ENCODE results near the gene MALT1.

DNA sequence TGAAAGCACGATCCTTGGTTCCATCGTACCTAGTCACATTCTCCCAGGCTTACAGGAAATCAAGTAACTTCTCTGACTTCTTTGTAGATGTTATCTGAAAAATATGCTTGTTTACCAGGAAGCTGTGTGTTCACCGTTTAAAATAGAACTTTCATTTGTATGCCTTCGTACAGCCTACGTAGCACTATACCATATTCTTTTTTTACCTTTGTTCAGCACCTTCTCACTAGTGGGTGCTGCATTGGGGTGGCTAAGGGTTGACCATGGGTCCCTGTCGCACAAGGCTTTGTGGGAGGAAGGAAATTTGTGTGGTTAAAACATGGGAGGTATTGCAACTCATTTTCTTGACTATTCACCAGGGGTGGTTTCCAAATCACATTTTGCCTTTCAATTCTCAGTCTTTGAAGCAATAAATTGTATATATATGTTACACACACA lies 16.6 kb downstream of the MALT1 start:
- TF ChIP-seq, protein P1, sequence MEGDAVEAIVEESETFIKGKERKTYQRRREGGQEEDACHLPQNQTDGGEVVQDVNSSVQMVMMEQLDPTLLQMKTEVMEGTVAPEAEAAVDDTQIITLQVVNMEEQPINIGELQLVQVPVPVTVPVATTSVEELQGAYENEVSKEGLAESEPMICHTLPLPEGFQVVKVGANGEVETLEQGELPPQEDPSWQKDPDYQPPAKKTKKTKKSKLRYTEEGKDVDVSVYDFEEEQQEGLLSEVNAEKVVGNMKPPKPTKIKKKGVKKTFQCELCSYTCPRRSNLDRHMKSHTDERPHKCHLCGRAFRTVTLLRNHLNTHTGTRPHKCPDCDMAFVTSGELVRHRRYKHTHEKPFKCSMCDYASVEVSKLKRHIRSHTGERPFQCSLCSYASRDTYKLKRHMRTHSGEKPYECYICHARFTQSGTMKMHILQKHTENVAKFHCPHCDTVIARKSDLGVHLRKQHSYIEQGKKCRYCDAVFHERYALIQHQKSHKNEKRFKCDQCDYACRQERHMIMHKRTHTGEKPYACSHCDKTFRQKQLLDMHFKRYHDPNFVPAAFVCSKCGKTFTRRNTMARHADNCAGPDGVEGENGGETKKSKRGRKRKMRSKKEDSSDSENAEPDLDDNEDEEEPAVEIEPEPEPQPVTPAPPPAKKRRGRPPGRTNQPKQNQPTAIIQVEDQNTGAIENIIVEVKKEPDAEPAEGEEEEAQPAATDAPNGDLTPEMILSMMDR (conservative IDR thresholded peaks at IDR 0.05; ENCODE audit: low read depth in 2 of 2): no peak
- no peak for TF ChIP-seq POLR2AphosphoS5 (IDR thresholded peaks at IDR 0.05; ENCODE audit: low read depth)
- no peak for TF ChIP-seq REST (IDR thresholded peaks at IDR 0.05; ENCODE audit: unreplicated experiment)
- TF ChIP-seq EZH2 (IDR thresholded peaks at IDR 0.05; ENCODE audit: low read depth, unreplicated experiment): no peak
- no peak for TF ChIP-seq EZH2phosphoT487 (IDR thresholded peaks at IDR 0.05; ENCODE audit: unreplicated experiment)
- no peak for TF ChIP-seq JUNB (IDR thresholded peaks at IDR 0.05; ENCODE audit: unreplicated experiment)
- TF ChIP-seq CREB1 (CRISPR knock-in tag; IDR thresholded peaks at IDR 0.05; ENCODE audit: low read depth): no peak
- TF ChIP-seq ZNF114 (CRISPR knock-in tag; IDR thresholded peaks at IDR 0.05): no peak
- no peak for TF ChIP-seq ZNF331 (CRISPR knock-in tag; IDR thresholded peaks at IDR 0.05; ENCODE audit: low read depth)
- no peak for TF ChIP-seq ETS1 (IDR thresholded peaks at IDR 0.05)
- TF ChIP-seq, protein P2, sequence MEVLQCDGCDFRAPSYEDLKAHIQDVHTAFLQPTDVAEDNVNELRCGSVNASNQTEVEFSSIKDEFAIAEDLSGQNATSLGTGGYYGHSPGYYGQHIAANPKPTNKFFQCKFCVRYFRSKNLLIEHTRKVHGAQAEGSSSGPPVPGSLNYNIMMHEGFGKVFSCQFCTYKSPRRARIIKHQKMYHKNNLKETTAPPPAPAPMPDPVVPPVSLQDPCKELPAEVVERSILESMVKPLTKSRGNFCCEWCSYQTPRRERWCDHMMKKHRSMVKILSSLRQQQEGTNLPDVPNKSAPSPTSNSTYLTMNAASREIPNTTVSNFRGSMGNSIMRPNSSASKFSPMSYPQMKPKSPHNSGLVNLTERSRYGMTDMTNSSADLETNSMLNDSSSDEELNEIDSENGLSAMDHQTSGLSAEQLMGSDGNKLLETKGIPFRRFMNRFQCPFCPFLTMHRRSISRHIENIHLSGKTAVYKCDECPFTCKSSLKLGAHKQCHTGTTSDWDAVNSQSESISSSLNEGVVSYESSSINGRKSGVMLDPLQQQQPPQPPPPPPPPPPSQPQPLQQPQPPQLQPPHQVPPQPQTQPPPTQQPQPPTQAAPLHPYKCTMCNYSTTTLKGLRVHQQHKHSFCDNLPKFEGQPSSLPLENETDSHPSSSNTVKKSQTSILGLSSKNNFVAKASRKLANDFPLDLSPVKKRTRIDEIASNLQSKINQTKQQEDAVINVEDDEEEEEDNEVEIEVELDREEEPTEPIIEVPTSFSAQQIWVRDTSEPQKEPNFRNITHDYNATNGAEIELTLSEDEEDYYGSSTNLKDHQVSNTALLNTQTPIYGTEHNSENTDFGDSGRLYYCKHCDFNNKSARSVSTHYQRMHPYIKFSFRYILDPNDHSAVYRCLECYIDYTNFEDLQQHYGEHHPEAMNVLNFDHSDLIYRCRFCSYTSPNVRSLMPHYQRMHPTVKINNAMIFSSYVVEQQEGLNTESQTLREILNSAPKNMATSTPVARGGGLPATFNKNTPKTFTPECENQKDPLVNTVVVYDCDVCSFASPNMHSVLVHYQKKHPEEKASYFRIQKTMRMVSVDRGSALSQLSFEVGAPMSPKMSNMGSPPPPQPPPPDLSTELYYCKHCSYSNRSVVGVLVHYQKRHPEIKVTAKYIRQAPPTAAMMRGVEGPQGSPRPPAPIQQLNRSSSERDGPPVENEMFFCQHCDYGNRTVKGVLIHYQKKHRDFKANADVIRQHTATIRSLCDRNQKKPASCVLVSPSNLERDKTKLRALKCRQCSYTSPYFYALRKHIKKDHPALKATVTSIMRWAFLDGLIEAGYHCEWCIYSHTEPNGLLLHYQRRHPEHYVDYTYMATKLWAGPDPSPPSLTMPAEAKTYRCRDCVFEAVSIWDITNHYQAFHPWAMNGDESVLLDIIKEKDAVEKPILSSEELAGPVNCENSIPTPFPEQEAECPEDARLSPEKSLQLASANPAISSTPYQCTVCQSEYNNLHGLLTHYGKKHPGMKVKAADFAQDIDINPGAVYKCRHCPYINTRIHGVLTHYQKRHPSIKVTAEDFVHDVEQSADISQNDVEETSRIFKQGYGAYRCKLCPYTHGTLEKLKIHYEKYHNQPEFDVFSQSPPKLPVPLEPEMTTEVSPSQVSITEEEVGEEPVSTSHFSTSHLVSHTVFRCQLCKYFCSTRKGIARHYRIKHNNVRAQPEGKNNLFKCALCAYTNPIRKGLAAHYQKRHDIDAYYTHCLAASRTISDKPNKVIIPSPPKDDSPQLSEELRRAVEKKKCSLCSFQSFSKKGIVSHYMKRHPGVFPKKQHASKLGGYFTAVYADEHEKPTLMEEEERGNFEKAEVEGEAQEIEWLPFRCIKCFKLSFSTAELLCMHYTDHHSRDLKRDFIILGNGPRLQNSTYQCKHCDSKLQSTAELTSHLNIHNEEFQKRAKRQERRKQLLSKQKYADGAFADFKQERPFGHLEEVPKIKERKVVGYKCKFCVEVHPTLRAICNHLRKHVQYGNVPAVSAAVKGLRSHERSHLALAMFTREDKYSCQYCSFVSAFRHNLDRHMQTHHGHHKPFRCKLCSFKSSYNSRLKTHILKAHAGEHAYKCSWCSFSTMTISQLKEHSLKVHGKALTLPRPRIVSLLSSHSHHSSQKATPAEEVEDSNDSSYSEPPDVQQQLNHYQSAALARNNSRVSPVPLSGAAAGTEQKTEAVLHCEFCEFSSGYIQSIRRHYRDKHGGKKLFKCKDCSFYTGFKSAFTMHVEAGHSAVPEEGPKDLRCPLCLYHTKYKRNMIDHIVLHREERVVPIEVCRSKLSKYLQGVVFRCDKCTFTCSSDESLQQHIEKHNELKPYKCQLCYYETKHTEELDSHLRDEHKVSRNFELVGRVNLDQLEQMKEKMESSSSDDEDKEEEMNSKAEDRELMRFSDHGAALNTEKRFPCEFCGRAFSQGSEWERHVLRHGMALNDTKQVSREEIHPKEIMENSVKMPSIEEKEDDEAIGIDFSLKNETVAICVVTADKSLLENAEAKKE (CRISPR knock-in tag; IDR thresholded peaks at IDR 0.05): no peak
- no peak for TF ChIP-seq NANOG (IDR thresholded peaks at IDR 0.05; ENCODE audit: borderline replicate concordance)
- no peak for TF ChIP-seq STAT1 (IDR thresholded peaks at IDR 0.05; ENCODE audit: unreplicated experiment)
